Right renal cortex interstitium (tissue), 3 donors: ENCODE measurements around the gene NRP1. TPM values are rescaled to one million over a fixed set of nuclear protein-coding genes. Genes with fewer than 3 reads are reported as not detected.

ENCODE experiments used
- DNase-seq, 3 donors: peaks; one replicate each; pipeline ENCODE4 v3.0.0-alpha.2; 2013; ENCODE audit warnings: low read depth in 3 of 3, low spot score in 2 of 3
- polyA plus RNA-seq, 3 donors: library from polyadenylated mRNA; unstranded; fragments of 120-200 nt; gene quantifications; one replicate each; pipeline ENCODE4 v1.2.1, GENCODE V29; 2013; ENCODE audit not compliant: insufficient read length in 3 of 3

Gene NRP1
- polyA plus RNA-seq, 3 donors: 141 to 165 (median 160) TPM

GRCh38 chr10:33216661-33217427 is 117.6 kb downstream of the NRP1 start:
- no peak for DNase-seq

- no peak for DNase-seq
These were observed 118.8 kb downstream of the NRP1 start for GRCh38 chr10:33215635-33216034.

- DNase-seq: no peak
These were observed 119.3 kb downstream of the NRP1 start for GRCh38 chr10:33215154-33215553.

GRCh38 chr10:33214174-33214573 is 120.3 kb downstream of the NRP1 start:
- DNase-seq: no peak

- no peak for DNase-seq
These were observed 122.3 kb downstream of the NRP1 start for GRCh38 chr10:33212061-33212748.

- DNase-seq: no peak
These were observed 123.2 kb downstream of the NRP1 start for GRCh38 chr10:33211106-33211878.

- no peak for DNase-seq
These were observed 124.7 kb downstream of the NRP1 start for GRCh38 chr10:33209802-33210201.

GRCh38 chr10:33208166-33208565 is 126.3 kb downstream of the NRP1 start:
- no peak for DNase-seq

GRCh38 chr10:33204031-33204430 is 130.4 kb downstream of the NRP1 start:
- DNase-seq: no peak

GRCh38 chr10:33201971-33202370 is 132.5 kb downstream of the NRP1 start:
- no peak for DNase-seq

- DNase-seq: no peak
These were observed 133.2 kb downstream of the NRP1 start for GRCh38 chr10:33201056-33201780.

- DNase-seq: no peak
These were observed 134.7 kb downstream of the NRP1 start for GRCh38 chr10:33199731-33200232.

GRCh38 chr10:33198610-33199009 is 135.9 kb downstream of the NRP1 start:
- no peak for DNase-seq

- peak; percentile 45 to 65 (median 62) for DNase-seq
These were observed 137.6 kb downstream of the NRP1 start for GRCh38 chr10:33196710-33197491.

- DNase-seq: no peak
These were observed 138.1 kb downstream of the NRP1 start for GRCh38 chr10:33196377-33196706.

GRCh38 chr10:33195608-33196376 is 138.7 kb downstream of the NRP1 start:
- DNase-seq: no peak

GRCh38 chr10:33193701-33194521 is 140.6 kb downstream of the NRP1 start:
- DNase-seq: peak in 1 of 3 donors; percentile 80

- DNase-seq: peak in 2 of 3 donors; percentile 79 to 88
These were observed 141.3 kb downstream of the NRP1 start for GRCh38 chr10:33193057-33193700.
